ENCODE data around the gene SCN2B.

SCN2B gene

DNA sequence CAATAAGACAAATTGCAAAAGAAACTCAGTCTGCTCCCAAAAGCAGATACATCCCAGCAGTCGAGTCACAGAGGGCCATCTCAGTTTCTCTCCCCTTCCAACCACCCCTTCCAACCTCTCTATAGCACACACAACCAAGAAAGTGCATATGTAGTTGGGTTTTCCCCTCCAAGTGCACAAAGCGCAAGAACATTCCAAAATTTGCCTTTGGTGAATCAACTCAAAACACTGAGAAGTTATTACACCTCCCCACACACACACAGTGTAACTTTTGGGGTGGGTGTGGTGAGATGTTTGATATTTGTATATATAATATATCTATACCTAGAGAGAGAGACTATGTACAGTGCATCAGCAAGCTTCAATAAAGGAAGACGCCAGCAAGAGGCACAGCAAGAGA is 13.6 kb downstream of the SCN2B start:
- peaks cover 11 to 12% of the 10 kb centered on the region in 2 experiments for H3K4me1 ChIP-seq (ENCODE audit: control insufficient read depth in 1 of 2, insufficient read depth in 1 of 2, low read depth in 1 of 2, low read length in 1 of 2)
- no peaks in the 10 kb centered on the region for H3K36me3 ChIP-seq
- H3K9me3 ChIP-seq, result no peaks in the 10 kb centered on the region
- H3K4me3 ChIP-seq (ENCODE audit: low read depth in 1 of 2, low read length in 1 of 2), result no peak overlapping the region
- peaks cover 25% of the 10 kb centered on the region for H3K27me3 ChIP-seq
- H3K27ac ChIP-seq, result no peak overlapping the region
- TF ChIP-seq, protein P1, sequence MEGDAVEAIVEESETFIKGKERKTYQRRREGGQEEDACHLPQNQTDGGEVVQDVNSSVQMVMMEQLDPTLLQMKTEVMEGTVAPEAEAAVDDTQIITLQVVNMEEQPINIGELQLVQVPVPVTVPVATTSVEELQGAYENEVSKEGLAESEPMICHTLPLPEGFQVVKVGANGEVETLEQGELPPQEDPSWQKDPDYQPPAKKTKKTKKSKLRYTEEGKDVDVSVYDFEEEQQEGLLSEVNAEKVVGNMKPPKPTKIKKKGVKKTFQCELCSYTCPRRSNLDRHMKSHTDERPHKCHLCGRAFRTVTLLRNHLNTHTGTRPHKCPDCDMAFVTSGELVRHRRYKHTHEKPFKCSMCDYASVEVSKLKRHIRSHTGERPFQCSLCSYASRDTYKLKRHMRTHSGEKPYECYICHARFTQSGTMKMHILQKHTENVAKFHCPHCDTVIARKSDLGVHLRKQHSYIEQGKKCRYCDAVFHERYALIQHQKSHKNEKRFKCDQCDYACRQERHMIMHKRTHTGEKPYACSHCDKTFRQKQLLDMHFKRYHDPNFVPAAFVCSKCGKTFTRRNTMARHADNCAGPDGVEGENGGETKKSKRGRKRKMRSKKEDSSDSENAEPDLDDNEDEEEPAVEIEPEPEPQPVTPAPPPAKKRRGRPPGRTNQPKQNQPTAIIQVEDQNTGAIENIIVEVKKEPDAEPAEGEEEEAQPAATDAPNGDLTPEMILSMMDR (IDR thresholded peaks at IDR 0.05), result no peak

DNA sequence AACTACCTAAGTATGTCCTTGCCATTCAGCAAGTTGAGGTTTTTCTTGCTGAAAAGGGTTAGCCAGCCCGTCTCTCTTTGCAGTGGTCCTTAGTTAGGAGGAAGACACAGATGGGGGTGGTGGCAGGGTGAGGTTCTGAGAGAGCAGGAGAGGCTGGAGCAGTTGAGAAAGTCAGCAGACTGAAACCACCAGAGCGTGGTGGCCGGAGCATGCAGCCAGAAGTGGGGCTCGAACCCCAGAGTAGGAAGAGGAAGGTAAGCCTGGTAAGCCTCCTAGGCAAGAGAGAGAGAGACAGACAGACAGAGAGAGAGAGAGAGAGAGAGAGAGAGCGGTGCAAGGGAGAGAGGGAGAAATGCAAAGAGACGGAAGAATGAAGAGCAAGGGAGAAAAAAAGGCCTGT is 14.7 kb downstream of the SCN2B start:
- Histone ChIP-seq H3K27me3 (peaks cover 27% of the 10 kb centered on the region), H3K4me1 (ENCODE audit: control insufficient read depth in 1 of 2, insufficient read depth in 1 of 2, low read depth in 1 of 2, low read length in 1 of 2) (peaks cover 11 to 12% of the 10 kb centered on the region in 2 experiments), H3K27ac (no peak overlapping the region), H3K36me3 (no peaks in the 10 kb centered on the region), H3K4me3 (ENCODE audit: low read depth in 1 of 2, low read length in 1 of 2) (no peak overlapping the region), H3K9me3 (no peaks in the 10 kb centered on the region)
- TF ChIP-seq, protein P1 (IDR thresholded peaks at IDR 0.05), result no peak

DNA sequence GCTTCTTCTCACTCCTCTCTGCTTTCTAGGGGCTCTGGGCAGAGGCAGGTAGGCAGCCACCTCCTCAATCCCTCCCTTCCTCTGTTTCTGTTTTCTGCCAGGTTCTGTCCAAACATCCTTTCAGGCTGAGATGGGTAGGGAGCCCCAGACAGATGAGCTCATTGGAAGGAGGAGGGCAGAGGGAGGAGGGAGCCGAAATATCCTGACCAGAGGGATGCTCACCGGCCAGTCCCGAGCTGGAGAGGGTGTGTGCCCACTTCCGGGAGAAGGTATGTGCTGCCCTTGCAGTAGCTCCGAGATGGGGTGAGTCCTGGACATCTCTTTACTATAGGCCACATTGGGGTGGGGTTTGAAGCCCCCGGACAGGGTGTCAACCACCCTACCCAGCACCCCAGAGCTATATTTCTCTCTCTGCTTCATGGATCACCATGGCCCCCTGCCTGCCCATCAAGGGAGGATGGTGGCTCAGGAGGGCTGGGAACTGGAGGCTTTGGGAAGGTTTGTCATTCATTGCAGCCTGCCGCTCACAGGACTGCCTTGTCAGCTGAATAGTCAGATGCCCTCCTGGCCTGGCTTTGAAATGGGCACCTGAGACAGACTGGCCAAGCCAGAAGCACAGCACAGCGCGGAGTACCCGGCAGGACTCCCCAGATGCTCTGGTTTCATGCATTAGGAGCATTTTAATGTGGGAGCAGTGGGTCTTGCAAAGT is 19.1 kb downstream of the SCN2B start:
- H3K9me3 ChIP-seq, result no peaks in the 10 kb centered on the region
- peaks cover 0 to 11% of the 10 kb centered on the region in 2 experiments for H3K4me1 ChIP-seq (ENCODE audit: control insufficient read depth in 1 of 2, insufficient read depth in 1 of 2, low read depth in 1 of 2, low read length in 1 of 2)
- H3K4me3 ChIP-seq (ENCODE audit: low read depth in 1 of 2, low read length in 1 of 2), result no peak overlapping the region
- TF ChIP-seq, protein P1 (IDR thresholded peaks at IDR 0.05), result no peak
- H3K27me3 ChIP-seq, result peaks cover 72% of the 10 kb centered on the region
- no peak overlapping the region for H3K27ac ChIP-seq
- H3K36me3 ChIP-seq, result no peaks in the 10 kb centered on the region

DNA sequence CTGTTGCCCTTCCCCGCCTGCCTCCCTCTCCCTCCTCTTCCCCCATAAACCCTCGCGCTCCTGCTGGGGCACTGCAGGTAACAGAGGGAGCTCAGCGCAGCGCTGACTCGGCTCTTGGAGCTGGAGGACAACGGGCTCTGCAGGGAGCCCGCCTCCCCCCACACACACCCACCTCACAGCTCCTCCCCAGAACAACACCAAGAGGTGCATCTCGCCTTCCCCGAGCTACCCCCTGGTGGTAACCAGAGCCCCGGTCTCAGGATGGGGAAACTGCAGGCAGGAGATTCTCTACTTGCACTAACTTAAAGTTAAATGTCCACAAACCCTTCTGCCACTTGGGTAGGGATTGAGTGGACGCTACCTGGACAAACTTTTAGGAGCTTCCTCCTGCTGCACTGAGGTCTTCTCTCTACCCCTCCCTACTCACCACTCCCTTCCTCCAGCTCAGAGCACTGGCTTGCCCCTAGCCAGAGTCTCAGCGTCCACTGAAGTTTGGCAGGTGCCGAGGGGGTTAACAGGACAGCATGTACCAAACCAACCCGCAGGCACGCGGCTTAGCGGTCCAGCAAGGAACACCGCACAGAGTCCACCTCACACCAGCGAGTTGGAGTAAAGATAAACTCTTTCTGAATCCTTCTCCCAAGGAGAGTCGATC is 19.8 kb downstream of the SCN2B start:
- peaks cover 0 to 11% of the 10 kb centered on the region in 2 experiments for H3K4me1 ChIP-seq (ENCODE audit: control insufficient read depth in 1 of 2, insufficient read depth in 1 of 2, low read depth in 1 of 2, low read length in 1 of 2)
- no peaks in the 10 kb centered on the region for H3K9me3 ChIP-seq
- peaks cover 78% of the 10 kb centered on the region for H3K27me3 ChIP-seq
- no peaks in the 10 kb centered on the region for H3K36me3 ChIP-seq
- H3K27ac ChIP-seq, result no peak overlapping the region
- TF ChIP-seq, protein P1 (IDR thresholded peaks at IDR 0.05), result no peak
- H3K4me3 ChIP-seq (ENCODE audit: low read depth in 1 of 2, low read length in 1 of 2), result no peak overlapping the region

DNA sequence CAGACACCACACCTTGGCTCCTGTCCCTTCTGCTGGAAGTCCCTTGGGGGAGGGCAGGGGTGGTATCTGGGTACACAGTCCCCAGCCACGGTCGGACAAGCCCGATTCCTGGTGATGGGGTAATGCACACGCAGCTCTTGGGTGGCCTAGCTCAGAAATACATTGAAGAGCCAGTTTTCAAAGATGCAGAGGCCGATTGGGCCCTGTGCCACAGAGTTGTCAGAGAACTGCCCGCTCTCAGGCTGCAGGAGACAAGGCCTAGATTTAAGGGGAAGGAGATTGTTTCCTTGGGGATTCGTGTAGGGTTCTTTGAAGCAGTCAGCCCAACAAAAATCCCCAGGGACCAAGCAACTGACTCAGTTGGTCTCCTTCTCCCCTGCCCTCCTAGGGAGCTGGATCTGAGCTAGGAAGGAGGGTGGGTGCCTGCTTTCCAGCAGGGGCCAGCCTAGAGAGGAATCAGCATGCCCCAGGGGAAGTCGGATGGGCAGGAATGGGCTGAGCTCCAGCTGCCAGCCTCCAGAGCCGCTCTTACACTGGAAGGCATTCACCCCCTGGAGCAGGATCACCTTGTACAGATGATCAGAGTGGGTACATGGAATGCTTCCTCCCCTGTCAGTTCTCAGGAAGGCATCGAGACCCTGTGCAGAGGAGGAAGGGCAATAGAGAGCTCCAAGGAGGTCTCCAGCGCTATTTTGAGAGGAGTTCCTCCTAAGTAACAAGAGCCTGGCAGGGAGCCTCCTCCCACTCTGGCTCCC is 20.5 kb downstream of the SCN2B start:
- no peaks in the 10 kb centered on the region for H3K36me3 ChIP-seq
- H3K27ac ChIP-seq, result no peak overlapping the region
- H3K4me1 ChIP-seq (ENCODE audit: control insufficient read depth in 1 of 2, insufficient read depth in 1 of 2, low read depth in 1 of 2, low read length in 1 of 2), result peaks cover 0 to 11% of the 10 kb centered on the region in 2 experiments
- TF ChIP-seq, protein P1 (IDR thresholded peaks at IDR 0.05), result no peak
- no peaks in the 10 kb centered on the region for H3K9me3 ChIP-seq
- no peak overlapping the region for H3K4me3 ChIP-seq (ENCODE audit: low read depth in 1 of 2, low read length in 1 of 2)
- H3K27me3 ChIP-seq, result peaks cover 86% of the 10 kb centered on the region

Measured in neutrophil (primary cell).